Fibroblast of skin of right biceps (primary cell): ENCODE data around the gene PMPCA.

Experiments
- DNase-seq: peaks from one replicate; pipeline ENCODE4 v3.0.0-alpha.2; 2013

Gene PMPCA

GRCh38 chr9:136374183-136374575 is 36.3 kb upstream of the PMPCA start:
- DNase-seq = no peak

- no peak for DNase-seq
Measured at GRCh38 chr9:136375096-136375495, 35.4 kb upstream of the PMPCA start.

- DNase-seq = no peak
Measured at GRCh38 chr9:136376457-136376856, 34.0 kb upstream of the PMPCA start.

- no peak for DNase-seq
Measured at GRCh38 chr9:136377341-136378169, 32.9 kb upstream of the PMPCA start.

GRCh38 chr9:136378170-136379002 is 32.1 kb upstream of the PMPCA start:
- DNase-seq = no peak

GRCh38 chr9:136379003-136379287 is 31.5 kb upstream of the PMPCA start:
- no peak for DNase-seq

GRCh38 chr9:136379401-136379800 is 31.1 kb upstream of the PMPCA start:
- DNase-seq = no peak

- DNase-seq = no peak
Measured at GRCh38 chr9:136379891-136380290, 30.6 kb upstream of the PMPCA start.

- DNase-seq = no peak
Measured at GRCh38 chr9:136380381-136380780, 30.1 kb upstream of the PMPCA start.

- no peak for DNase-seq
Measured at GRCh38 chr9:136381311-136381710, 29.1 kb upstream of the PMPCA start.

GRCh38 chr9:136381966-136382513 is 28.4 kb upstream of the PMPCA start:
- DNase-seq = no peak

GRCh38 chr9:136383436-136383835 is 27.0 kb upstream of the PMPCA start:
- no peak for DNase-seq

GRCh38 chr9:136385015-136385414 is 25.4 kb upstream of the PMPCA start:
- no peak for DNase-seq

GRCh38 chr9:136386018-136386417 is 24.4 kb upstream of the PMPCA start:
- no peak for DNase-seq

- DNase-seq = no peak
Measured at GRCh38 chr9:136387217-136387616, 23.2 kb upstream of the PMPCA start.

GRCh38 chr9:136389396-136389795 is 21.1 kb upstream of the PMPCA start:
- DNase-seq = no peak

GRCh38 chr9:136391737-136392537 is 18.5 kb upstream of the PMPCA start:
- no peak for DNase-seq

- no peak for DNase-seq
Measured at GRCh38 chr9:136392538-136393449, 17.7 kb upstream of the PMPCA start.

GRCh38 chr9:136393531-136393930 is 16.9 kb upstream of the PMPCA start:
- DNase-seq = no peak

GRCh38 chr9:136394312-136395019 is 16.0 kb upstream of the PMPCA start:
- no peak for DNase-seq

GRCh38 chr9:136395020-136395340 is 15.5 kb upstream of the PMPCA start:
- DNase-seq = no peak
